Left ventricle myocardium inferior (tissue), 1 donor: Measurements from ENCODE around the gene NDE1. TPM values are rescaled to one million over a fixed set of nuclear protein-coding genes. Genes with fewer than 3 reads are reported as not detected.

Experiments used
- DNase-seq: peaks from one replicate; pipeline ENCODE4 v3.0.0-alpha.2; 2020
- H3K27ac ChIP-seq: fragments of 200-600 bp; replicated peaks from 2 replicates; pipeline ENCODE4 v1.8.0; 2021
- H3K27me3 ChIP-seq: fragments of 200-600 bp; 2 replicates; pipeline ENCODE4 v1.8.0; 2021; ENCODE audit warnings: low read depth
- H3K36me3 ChIP-seq: fragments of 200-600 bp; 2 replicates; pipeline ENCODE4 v1.8.0; 2021
- H3K4me1 ChIP-seq: fragments of 200-600 bp; 2 replicates; pipeline ENCODE4 v1.8.0; 2021
- H3K4me3 ChIP-seq: fragments of 200-600 bp; 2 replicates; pipeline ENCODE4 v1.8.0; 2021; ENCODE audit warnings: mild to moderate bottlenecking, moderate library complexity
- H3K9me3 ChIP-seq: fragments of 200-600 bp; replicated peaks from 2 replicates; pipeline ENCODE4 v1.8.0; 2021
- intact Hi-C: fragments of 100-400 bp; cut with micrococcal nuclease; formaldehyde crosslinking; loops from one replicate; pipeline ENCODE4 v1.11.0; 2022
- total RNA-seq: library from RNA; stranded (reverse); fragmentation: NEBNext Ultra II Directional; extraction: Animal tissue kit (Norgen Biotek cat#: 25700); gene quantifications from one replicate; pipeline ENCODE4 v1.2.1, GENCODE V29; 2021
- TF ChIP-seq, protein P1 (sequence below): fragments of 200-600 bp; IDR thresholded peaks from 2 replicates; pipeline ENCODE4 v1.8.0; 2021; ENCODE audit warnings: antibody characterized with exemption, mild to moderate bottlenecking, borderline replicate concordance
- donor health status: DM: no; HTN: yes; CAD: no; lungs with severe emphysema.

The NDE1 gene
- total RNA-seq, 1 donor from 2014 or later = 16.3 TPM

DNA sequence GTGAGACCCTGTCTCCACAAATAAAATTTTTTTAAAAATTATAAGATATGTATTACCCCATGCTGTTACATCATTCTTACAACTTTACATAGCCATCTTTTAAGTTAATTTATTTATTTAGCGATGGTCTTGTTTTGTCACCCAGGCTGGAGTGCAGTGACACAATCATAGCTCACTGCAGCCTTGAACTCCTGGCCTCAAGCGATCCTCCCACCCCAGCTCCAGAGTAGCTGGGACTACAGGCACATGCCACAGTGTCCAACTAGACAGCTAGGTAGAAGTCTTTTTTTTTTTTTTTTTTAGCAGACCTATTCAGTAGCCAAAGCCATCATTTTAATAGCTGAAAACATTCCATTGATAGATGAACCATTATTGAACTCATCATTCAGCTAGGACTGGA is 92.7 kb downstream of the NDE1 start:
- intact Hi-C loops = no loop called here
- no peak overlapping the region for H3K27ac ChIP-seq
- peaks cover 6% of the 10 kb centered on the region for H3K9me3 ChIP-seq
- TF ChIP-seq, protein P1, sequence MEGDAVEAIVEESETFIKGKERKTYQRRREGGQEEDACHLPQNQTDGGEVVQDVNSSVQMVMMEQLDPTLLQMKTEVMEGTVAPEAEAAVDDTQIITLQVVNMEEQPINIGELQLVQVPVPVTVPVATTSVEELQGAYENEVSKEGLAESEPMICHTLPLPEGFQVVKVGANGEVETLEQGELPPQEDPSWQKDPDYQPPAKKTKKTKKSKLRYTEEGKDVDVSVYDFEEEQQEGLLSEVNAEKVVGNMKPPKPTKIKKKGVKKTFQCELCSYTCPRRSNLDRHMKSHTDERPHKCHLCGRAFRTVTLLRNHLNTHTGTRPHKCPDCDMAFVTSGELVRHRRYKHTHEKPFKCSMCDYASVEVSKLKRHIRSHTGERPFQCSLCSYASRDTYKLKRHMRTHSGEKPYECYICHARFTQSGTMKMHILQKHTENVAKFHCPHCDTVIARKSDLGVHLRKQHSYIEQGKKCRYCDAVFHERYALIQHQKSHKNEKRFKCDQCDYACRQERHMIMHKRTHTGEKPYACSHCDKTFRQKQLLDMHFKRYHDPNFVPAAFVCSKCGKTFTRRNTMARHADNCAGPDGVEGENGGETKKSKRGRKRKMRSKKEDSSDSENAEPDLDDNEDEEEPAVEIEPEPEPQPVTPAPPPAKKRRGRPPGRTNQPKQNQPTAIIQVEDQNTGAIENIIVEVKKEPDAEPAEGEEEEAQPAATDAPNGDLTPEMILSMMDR = no peak
- no peak overlapping the region for H3K4me3 ChIP-seq
- no peaks in the 10 kb centered on the region for H3K4me1 ChIP-seq
- no peak for DNase-seq
- H3K27me3 ChIP-seq = no peaks in the 10 kb centered on the region
- peaks cover 16% of the 10 kb centered on the region for H3K36me3 ChIP-seq

DNA sequence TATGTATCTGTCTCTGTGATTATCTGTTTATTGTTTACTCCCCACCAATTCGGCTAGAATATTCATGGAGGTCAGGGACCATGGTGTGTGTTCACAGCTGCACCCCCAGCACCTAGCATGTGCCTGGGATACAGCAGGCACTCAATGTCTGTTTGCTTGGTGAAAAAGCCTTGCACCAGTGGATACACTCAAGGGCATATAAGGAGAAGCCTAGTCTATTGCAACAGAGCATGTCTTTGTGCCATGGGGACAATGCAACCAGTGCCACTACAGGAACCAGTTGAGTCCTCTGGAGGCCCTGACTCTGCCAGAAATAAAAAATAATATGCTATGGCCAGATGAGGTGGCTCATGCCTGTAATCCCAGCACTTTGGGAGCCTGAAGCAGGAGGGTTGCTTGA is 93.6 kb downstream of the NDE1 start:
- no peak for DNase-seq
- Histone ChIP-seq H3K27me3 (no peaks in the 10 kb centered on the region), H3K4me3 (no peak overlapping the region), H3K4me1 (no peaks in the 10 kb centered on the region), H3K9me3 (peaks cover 6% of the 10 kb centered on the region), H3K36me3 (peaks cover 19% of the 10 kb centered on the region), H3K27ac (no peak overlapping the region)
- intact Hi-C loops = no loop called here
- TF ChIP-seq, protein P1 = no peak

DNA sequence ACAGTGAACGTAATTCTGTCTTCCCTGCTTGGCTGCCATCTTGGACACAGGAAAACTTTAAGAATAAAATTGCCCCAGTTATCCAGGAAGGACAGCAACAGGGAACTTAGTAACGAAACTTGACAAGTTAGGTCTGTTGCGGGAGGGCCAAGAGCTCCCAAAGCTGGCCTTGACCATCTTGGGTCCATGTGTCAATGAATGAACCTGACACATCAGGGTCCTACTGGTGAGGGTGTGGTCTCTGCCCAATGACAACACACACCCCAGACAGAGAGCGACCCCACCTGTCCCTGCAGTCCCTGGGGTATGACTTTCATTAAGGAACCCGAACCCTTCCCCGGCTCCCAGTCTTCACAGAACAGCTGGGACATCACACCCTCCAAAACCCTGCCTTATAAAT is 96.3 kb downstream of the NDE1 start:
- no peaks in the 10 kb centered on the region for H3K4me1 ChIP-seq
- peaks cover 8% of the 10 kb centered on the region for H3K36me3 ChIP-seq
- TF ChIP-seq, protein P1 = no peak
- no peak for DNase-seq
- H3K9me3 ChIP-seq = no peaks in the 10 kb centered on the region
- H3K27me3 ChIP-seq = no peaks in the 10 kb centered on the region
- no peak overlapping the region for H3K27ac ChIP-seq
- no peak overlapping the region for H3K4me3 ChIP-seq
- intact Hi-C loops = no loop called here

DNA sequence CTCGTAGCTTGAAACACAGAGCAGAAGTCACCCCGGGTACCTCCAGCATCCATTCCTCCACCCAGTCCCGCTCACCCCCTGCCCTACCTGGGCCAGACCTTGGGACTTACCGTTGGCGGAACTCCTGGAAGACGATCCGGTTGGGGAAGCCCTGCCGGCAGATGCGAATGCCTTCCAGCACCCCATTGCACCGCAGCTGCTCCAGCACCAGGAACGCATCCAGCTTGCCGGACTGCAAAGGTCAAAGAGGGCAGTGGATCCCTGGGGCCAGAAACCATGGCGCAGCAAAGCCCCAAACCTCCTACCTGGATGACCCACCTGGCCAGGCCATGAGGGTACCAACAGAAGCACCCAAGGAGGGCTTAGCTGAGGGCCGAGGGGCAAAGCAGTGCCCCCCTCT is 97.9 kb downstream of the NDE1 start:
- Histone ChIP-seq H3K36me3 (peaks cover 4% of the 10 kb centered on the region), H3K4me1 (no peaks in the 10 kb centered on the region), H3K27ac (no peak overlapping the region), H3K9me3 (no peaks in the 10 kb centered on the region), H3K27me3 (no peaks in the 10 kb centered on the region), H3K4me3 (no peak overlapping the region)
- TF ChIP-seq, protein P1 = no peak
- intact Hi-C loops = no loop called here
- DNase-seq = no peak

DNA sequence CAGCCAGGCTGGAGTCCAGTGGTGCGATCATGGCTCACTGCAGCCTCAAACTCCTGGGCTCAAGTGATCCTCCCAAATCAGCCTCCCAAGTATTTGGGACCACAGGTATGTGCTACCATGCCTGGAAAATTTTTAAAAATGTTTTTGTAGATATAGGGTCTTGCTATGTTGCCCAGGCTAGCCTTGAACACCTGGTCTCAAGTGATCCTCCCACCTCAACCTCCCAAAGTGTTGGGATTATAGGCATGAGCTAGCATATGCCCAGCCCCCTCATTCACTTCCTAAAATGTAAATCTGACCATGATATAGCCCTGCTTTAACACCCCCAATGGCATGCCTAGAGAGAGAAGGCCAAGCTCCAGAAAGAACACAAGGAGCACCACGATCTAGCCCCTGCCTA is 98.6 kb downstream of the NDE1 start:
- no peak overlapping the region for H3K27ac ChIP-seq
- H3K9me3 ChIP-seq = no peaks in the 10 kb centered on the region
- no peaks in the 10 kb centered on the region for H3K4me1 ChIP-seq
- intact Hi-C loops = no loop called here
- no peak for DNase-seq
- no peak overlapping the region for H3K4me3 ChIP-seq
- H3K36me3 ChIP-seq = peaks cover 4% of the 10 kb centered on the region
- TF ChIP-seq, protein P1 = no peak
- no peaks in the 10 kb centered on the region for H3K27me3 ChIP-seq

DNA sequence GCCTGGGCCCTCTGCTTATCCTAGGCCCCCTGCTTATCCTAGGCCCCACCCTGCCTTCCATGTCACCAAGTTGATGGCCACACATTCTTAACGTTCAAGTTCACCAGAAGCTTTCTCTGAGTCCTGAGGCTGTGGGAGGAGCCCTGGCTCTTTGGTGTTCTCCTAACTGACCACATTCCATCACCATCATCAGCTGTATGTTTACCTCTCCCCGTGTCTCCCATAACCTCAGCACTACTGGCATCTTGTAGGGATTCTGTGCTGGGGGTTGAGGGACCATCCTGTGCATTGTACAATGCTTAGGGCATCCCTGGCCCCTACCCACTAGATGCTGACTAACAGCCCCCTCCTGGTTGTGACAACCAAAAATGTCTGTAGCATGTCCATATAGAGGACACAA is 99.3 kb downstream of the NDE1 start:
- Histone ChIP-seq H3K4me1 (no peaks in the 10 kb centered on the region), H3K27me3 (no peaks in the 10 kb centered on the region), H3K9me3 (no peaks in the 10 kb centered on the region), H3K36me3 (peaks cover 4% of the 10 kb centered on the region), H3K4me3 (no peak overlapping the region), H3K27ac (no peak overlapping the region)
- DNase-seq = no peak
- TF ChIP-seq, protein P1 = no peak
- intact Hi-C loops = no loop called here
